Esophagus squamous epithelium (tissue), 5 donors: Measurements from ENCODE around the gene SFMBT1. TPM values are rescaled to one million over a fixed set of nuclear protein-coding genes. Genes with fewer than 3 reads are reported as not detected.

ENCODE experiments used
- DNase-seq: peaks from one replicate; lab custom pipeline; 2025; lab: John Stamatoyannopoulos, UW
- H3K27ac ChIP-seq, 4 donors: fragments of 200-600 bp; sonication (generic); one replicate each; pipeline ENCODE4 v1.5.1; 2016 to 2019; ENCODE audit warnings: mild to moderate bottlenecking in 1 of 4
- H3K27me3 ChIP-seq, 4 donors: fragments of 200-600 bp; sonication (generic); 1 replicate in 3 of 4; 2 replicates in 1 of 4; pipeline versions ENCODE4 v1.5.1 to v1.6.0; 2017 to 2021; ENCODE audit warnings: antibody characterized with exemption in 1 of 4
- H3K36me3 ChIP-seq, 3 donors: fragments of 200-600 bp; sonication (generic); one replicate each; pipeline ENCODE4 v1.5.1; 2016 to 2019
- H3K4me1 ChIP-seq, 3 donors: fragments of 200-600 bp; sonication (generic); one replicate each; pipeline ENCODE4 v1.5.1; 2017 to 2019
- H3K4me3 ChIP-seq, 4 donors: fragments of 200-600 bp; sonication (generic); 1 replicate in 3 of 4; 2 replicates in 1 of 4; pipeline ENCODE4 v1.5.1; 2016 to 2019; ENCODE audit warnings: mild to moderate bottlenecking in 2 of 4, moderate library complexity in 1 of 4
- H3K9me3 ChIP-seq, 3 donors: fragments of 200-600 bp; sonication (generic); one replicate each; pipeline ENCODE4 v1.5.1; 2016 to 2019
- POLR2A ChIP-seq, 4 donors: fragments of 450-650 bp; IDR thresholded peaks; one replicate each; pipeline ENCODE4 v1.6.1; 2017; ENCODE audit warnings: antibody characterized with exemption in 4 of 4, mild to moderate bottlenecking in 4 of 4, moderate library complexity in 3 of 4
- WGBS, 2 donors: methylation state at CpG; one replicate each; pipeline ENCODE4 v1.1.5; 2018; 5-methylcytosine and 5-hydroxymethylcytosine counted together
- intact Hi-C: fragments of 100-400 bp; cut with DNase I; formaldehyde crosslinking; loops from one replicate; pipeline ENCODE4 v1.15.0; 2022
- total RNA-seq, 4 donors: library from RNA; depleted of rRNA; stranded (reverse); fragments of >200 nt; gene quantifications; one replicate each; pipeline ENCODE4 v1.1.0, GENCODE V29; 2016
- TF ChIP-seq, protein P1 (sequence below), 6 experiments: fragments of 450-650 bp in 4 of 6; fragments of 200-600 bp in 2 of 6; sonication (generic) in 2 of 6; IDR thresholded peaks; one replicate each; pipeline ENCODE4 v1.5.1; 2016 to 2019; ENCODE audit warnings: antibody characterized with exemption in 6 of 6, mild to moderate bottlenecking in 4 of 6, moderate library complexity in 4 of 6
- donor health status: DM: yes; HTN: yes; CAD: no.

Gene SFMBT1
- total RNA-seq, 4 donors from 2014 or later, result 6.6 to 26.7 (median 9.4) TPM

DNA sequence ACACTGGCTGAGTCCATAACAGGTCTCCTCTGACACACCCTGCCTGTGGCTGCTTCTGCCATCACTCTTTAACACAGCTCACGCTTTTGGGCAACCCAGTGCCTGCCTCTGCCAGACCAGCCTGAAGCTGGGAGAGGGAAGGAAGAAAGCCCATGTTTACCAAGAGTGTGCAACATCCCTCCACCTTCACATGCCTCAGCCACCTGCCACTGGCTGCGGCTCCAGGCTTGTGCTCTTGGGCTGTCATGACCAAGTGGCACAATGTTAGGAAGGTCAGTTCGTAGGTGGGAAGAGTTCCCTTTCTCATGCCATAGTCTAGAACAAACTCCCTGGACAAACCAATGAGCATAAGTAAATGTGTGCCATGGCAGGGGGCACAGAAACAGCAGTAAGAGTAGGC is 168.8 kb downstream of the SFMBT1 start:
- Histone ChIP-seq H3K4me1 (peaks cover 0 to 8% (median 4%) of the 10 kb centered on the region in 3 donors), H3K27ac (no peak overlapping the region), H3K27me3 (no peaks in the 10 kb centered on the region), H3K4me3 (no peak overlapping the region), H3K36me3 (peaks cover 0 to 22% (median 0%) of the 10 kb centered on the region in 3 donors), H3K9me3 (no peaks in the 10 kb centered on the region)
- intact Hi-C loops, result no loop called here
- DNase-seq, result no peak
- TF ChIP-seq, protein P1, sequence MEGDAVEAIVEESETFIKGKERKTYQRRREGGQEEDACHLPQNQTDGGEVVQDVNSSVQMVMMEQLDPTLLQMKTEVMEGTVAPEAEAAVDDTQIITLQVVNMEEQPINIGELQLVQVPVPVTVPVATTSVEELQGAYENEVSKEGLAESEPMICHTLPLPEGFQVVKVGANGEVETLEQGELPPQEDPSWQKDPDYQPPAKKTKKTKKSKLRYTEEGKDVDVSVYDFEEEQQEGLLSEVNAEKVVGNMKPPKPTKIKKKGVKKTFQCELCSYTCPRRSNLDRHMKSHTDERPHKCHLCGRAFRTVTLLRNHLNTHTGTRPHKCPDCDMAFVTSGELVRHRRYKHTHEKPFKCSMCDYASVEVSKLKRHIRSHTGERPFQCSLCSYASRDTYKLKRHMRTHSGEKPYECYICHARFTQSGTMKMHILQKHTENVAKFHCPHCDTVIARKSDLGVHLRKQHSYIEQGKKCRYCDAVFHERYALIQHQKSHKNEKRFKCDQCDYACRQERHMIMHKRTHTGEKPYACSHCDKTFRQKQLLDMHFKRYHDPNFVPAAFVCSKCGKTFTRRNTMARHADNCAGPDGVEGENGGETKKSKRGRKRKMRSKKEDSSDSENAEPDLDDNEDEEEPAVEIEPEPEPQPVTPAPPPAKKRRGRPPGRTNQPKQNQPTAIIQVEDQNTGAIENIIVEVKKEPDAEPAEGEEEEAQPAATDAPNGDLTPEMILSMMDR (IDR thresholded peaks at IDR 0.05), result no peak
- no peak for TF ChIP-seq POLR2A (IDR thresholded peaks at IDR 0.05)
- 90 to 93% methylated on average over 1 to 3 of the region's 3 CpGs for WGBS, 2 donors

DNA sequence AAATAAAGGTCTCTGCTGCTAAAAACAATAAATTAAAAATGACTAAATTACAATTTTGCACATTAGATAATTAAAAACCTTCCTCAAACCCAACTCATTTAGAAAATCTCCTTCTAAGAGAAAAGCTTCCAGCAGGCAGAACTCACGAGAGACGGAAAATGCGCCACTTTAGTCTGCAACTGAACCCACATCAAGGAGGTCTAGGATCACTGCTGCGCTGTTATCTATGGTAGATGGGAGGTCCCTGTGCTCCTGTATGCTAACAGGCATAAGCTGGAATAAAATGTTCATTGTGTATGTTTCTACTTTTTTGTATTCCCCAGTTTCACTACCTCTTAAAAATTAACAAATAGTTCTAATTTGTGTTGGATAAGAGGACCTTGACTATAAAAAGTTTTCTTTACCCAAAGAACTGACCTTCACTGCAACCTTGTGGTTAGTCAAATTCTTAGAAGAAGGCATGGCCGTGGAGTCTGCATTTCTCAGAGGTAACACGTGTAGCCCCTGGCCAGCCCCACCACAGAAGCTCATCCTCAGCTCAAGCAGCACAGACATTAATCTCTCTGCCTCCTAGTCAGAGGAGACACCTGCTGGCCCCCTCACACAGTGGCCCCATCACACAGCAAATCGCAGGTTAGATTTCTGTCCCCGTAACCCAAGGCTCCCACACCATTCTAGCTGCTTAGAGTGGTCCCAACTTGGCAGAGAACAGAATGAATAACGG is 170.8 kb downstream of the SFMBT1 start:
- intact Hi-C loops, result no loop called here
- no peak for TF ChIP-seq POLR2A (IDR thresholded peaks at IDR 0.05)
- TF ChIP-seq, protein P1 (IDR thresholded peaks at IDR 0.05), result no peak

DNA sequence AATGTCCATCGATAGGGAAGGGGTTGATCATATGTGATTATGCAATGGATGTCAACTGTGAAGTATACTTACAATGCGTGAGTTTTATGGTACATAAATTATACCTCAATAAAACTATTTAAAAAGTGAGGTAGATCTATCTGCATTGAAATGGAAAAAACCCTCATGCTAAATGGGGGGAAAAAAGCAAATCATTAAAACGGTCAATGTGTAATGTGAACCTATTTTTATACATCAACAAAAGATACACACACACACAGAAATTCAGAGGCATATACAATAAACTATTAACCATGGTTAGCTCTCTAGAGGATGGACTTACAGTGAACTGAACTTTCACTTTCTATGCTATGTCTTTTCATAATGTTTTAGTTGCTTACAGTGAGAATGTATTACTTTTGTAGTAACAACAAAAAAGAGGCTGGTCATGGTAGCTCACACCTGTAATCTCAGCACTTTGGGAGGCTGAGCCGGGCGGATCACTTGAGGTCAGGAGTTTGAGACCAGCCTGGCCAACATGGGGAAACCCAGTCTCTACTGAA is 171.6 kb downstream of the SFMBT1 start:
- Histone ChIP-seq H3K27ac (no peak overlapping the region), H3K4me1 (peaks cover 0 to 8% (median 4%) of the 10 kb centered on the region in 3 donors), H3K4me3 (no peak overlapping the region), H3K9me3 (no peaks in the 10 kb centered on the region), H3K36me3 (peaks cover 0 to 7% (median 0%) of the 10 kb centered on the region in 3 donors), H3K27me3 (no peaks in the 10 kb centered on the region)
- 74 to 79% methylated on average over 5 of the region's 5 CpGs for WGBS, 2 donors
- TF ChIP-seq, protein P1 (IDR thresholded peaks at IDR 0.05), result no peak
- TF ChIP-seq POLR2A (IDR thresholded peaks at IDR 0.05), result no peak
- DNase-seq, result no peak
- intact Hi-C loops, result no loop called here

More for the DNA sequence above, 170.8 kb downstream of the SFMBT1 start:
- no peaks in the 10 kb centered on the region for H3K9me3 ChIP-seq
- no peak overlapping the region for H3K4me3 ChIP-seq
- peaks cover 0 to 14% (median 0%) of the 10 kb centered on the region in 3 donors for H3K36me3 ChIP-seq
- H3K27ac ChIP-seq, result no peak overlapping the region
- 80 to 81% methylated on average over 7 to 9 of the region's 9 CpGs for WGBS, 2 donors
- H3K27me3 ChIP-seq, result no peaks in the 10 kb centered on the region
- DNase-seq, result no peak
- peaks cover 0 to 8% (median 4%) of the 10 kb centered on the region in 3 donors for H3K4me1 ChIP-seq

DNA sequence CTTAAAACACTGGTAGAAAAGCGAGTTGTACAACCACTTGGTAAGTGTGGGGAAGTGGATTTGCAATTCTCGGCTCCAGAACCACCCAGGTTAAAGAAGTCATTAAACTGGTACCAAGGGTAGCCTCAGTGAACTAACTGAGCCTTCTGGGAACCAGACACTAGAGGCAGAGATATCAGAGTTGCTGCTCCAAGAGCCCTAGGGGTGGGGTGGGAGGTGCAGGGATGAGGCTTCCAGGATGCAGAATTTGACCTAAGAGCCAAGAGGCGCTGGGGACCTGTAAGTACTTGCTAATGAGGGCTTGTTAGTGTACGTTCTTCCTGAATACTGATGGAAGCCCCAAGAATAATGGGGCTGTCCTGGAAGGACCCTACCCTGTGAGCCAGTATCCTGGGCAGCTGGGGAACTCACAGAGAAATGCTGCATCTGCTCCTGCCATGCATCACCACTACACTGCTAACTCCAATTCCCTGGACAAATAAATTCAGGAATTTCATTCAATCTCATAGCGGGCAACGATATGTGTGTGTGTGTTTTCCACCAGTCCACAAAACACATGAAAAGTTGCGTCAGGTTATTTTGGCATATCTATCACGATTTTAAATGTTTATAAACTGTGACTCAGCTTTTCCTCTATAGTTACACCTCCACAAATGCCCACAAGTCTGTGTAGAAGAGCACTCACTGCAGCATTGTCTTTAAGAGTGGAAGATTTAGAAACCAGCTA is 172.3 kb downstream of the SFMBT1 start:
- Histone ChIP-seq H3K4me1 (peaks cover 0 to 8% (median 4%) of the 10 kb centered on the region in 3 donors), H3K27ac (no peak overlapping the region), H3K4me3 (no peak overlapping the region), H3K9me3 (no peaks in the 10 kb centered on the region), H3K36me3 (peaks cover 0 to under 1% (median 0%) of the 10 kb centered on the region in 3 donors), H3K27me3 (no peaks in the 10 kb centered on the region)
- TF ChIP-seq, protein P1 (IDR thresholded peaks at IDR 0.05), result no peak
- no peak for TF ChIP-seq POLR2A (IDR thresholded peaks at IDR 0.05)
- DNase-seq, result no peak
- 67% methylated on average over 8 of the region's 8 CpGs for WGBS, 2 donors
- intact Hi-C loops, result no loop called here

DNA sequence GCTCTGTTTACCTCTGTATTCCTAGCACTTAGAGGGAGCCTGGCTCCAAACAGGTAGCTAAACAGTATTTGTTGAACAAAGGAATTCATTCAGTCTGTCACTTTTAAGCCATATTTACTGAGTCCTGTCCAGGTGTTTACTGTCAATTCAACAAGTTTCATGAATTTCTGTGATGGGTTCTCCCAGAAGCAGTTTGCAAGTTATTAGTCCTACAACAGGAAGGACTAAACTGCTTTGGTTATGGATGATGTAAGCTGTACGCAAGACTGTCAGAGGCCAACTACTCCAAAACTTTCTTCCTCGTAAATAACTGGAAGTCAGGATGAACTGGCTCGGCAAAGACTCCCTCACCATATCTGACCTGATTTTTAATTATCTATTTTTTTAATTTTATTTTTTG is 173.6 kb downstream of the SFMBT1 start:
- Histone ChIP-seq H3K9me3 (no peaks in the 10 kb centered on the region), H3K27me3 (no peaks in the 10 kb centered on the region), H3K27ac (no peak overlapping the region), H3K4me1 (peaks cover 0 to 8% (median 4%) of the 10 kb centered on the region in 3 donors), H3K36me3 (no peaks in the 10 kb centered on the region), H3K4me3 (no peak overlapping the region)
- intact Hi-C loops, result no loop called here
- TF ChIP-seq, protein P1 (IDR thresholded peaks at IDR 0.05), result no peak
- WGBS, 2 donors, result 84 to 92% methylated on average over 3 of the region's 3 CpGs
- DNase-seq, result no peak
